Panc1 (cell line): ENCODE results near the gene GCSAM. TPM values are rescaled to one million over a fixed set of nuclear protein-coding genes. Genes with fewer than 3 reads are reported as not detected.
"Not testable (repeated sequence)": the region's sequence is repeated elsewhere in the genome, so short reads cannot be mapped to it uniquely, and the experiment has no call there.

Experiments used
- ATAC-seq: fragments of 200-7000 bp; cut with Tn5 transposase; 2 replicates; pipeline ENCODE4 v1.9.1; 2020; ENCODE audit warnings: mild to moderate bottlenecking, moderate library complexity
- BruUV-seq: library from RNA; stranded (reverse); fragments of 400-500 nt; replicated peaks from 2 replicates; lab custom pipeline; 2021; lab: Mats Ljungman, UMichigan
- CTCF ChIA-PET: fragments of 300-600 bp; sonication (Branson Sonifier 250); formaldehyde crosslinking; loops from one replicate; lab custom pipeline; 2022; ENCODE audit warnings: antibody characterized with exemption; lab: Charles Lee
- POLR2A ChIA-PET: fragments of 300-600 bp; sonication (Branson Sonifier 250); formaldehyde crosslinking; loops from one replicate; lab custom pipeline; 2022; ENCODE audit warnings: antibody characterized with exemption; lab: Charles Lee
- DNase-seq: peaks from one replicate; pipeline ENCODE4 v3.0.0-alpha.2; 2010; ENCODE audit warnings: low read depth, low spot score
- H3K27ac ChIP-seq: 2 replicates; pipeline ENCODE4 v1.5.1; 2011; ENCODE audit warnings: mild to moderate bottlenecking, low read length, inconsistent platforms
- H3K27me3 ChIP-seq: fragments of 200-500 bp; sonication (Bioruptor generic); 2 replicates; pipeline ENCODE4 v1.6.0; 2014; ENCODE audit warnings: low read length, inconsistent platforms; ENCODE audit not compliant: control insufficient read depth, insufficient read depth
- H3K36me3 ChIP-seq: fragments of 200-500 bp; sonication (Bioruptor generic); 2 replicates; pipeline ENCODE4 v1.5.1; 2014; ENCODE audit warnings: inconsistent platforms, mild to moderate bottlenecking, low read length, moderate library complexity; ENCODE audit not compliant: control insufficient read depth, insufficient read depth
- H3K4me1 ChIP-seq: 2 replicates; pipeline ENCODE4 v1.5.1; 2011; ENCODE audit warnings: inconsistent platforms, mild to moderate bottlenecking, low read length, moderate library complexity; ENCODE audit not compliant: control insufficient read depth, insufficient read depth
- H3K4me3 ChIP-seq, 2 experiments: 2 replicates each; pipeline ENCODE4 v1.5.1; 2011 to 2012; ENCODE audit warnings: low read depth in 2 of 2, low read length in 2 of 2, mild to moderate bottlenecking in 2 of 2, inconsistent platforms in 1 of 2, moderate library complexity in 1 of 2
- H3K9me3 ChIP-seq: fragments of 200-500 bp; sonication (Bioruptor generic); 2 replicates; pipeline ENCODE4 v1.5.1; 2014; ENCODE audit warnings: low read depth, mild to moderate bottlenecking, inconsistent platforms, low read length, moderate library complexity; ENCODE audit not compliant: control insufficient read depth, insufficient read depth
- POLR2AphosphoS5 ChIP-seq: IDR thresholded peaks from 2 replicates; pipeline ENCODE4 v1.6.1; 2012; ENCODE audit warnings: mild to moderate bottlenecking, low read depth, low read length, moderate library complexity
- SIN3A ChIP-seq: IDR thresholded peaks from 2 replicates; pipeline ENCODE4 v1.6.1; 2012; ENCODE audit warnings: low read depth, mild to moderate bottlenecking, low read length, moderate library complexity, borderline replicate concordance; ENCODE audit not compliant: insufficient read depth
- TCF7L2 ChIP-seq: IDR thresholded peaks from 2 replicates; pipeline ENCODE4 v1.6.1; 2011; ENCODE audit warnings: mild to moderate bottlenecking, low read depth, low read length, inconsistent platforms
- in situ Hi-C: cut with HindIII; loops from 2 replicates; pipeline ENCODE4 v1.10.0; 2016; ENCODE audit warnings: low sequenced_read_pairs, low pct_unique_long_range_greater_than_20kb
- intact Hi-C: fragments of 100-400 bp; cut with micrococcal nuclease; formaldehyde crosslinking; loops from one replicate; pipeline ENCODE4 v1.10.0; 2022; ENCODE audit not compliant: unreplicated experiment
- total RNA-seq: library from RNA; stranded (reverse); gene quantifications from one replicate; pipeline ENCODE4 v1.2.1, GENCODE V29; 2021; ENCODE audit not compliant: unreplicated experiment
- TF ChIP-seq, protein P1 (sequence below), 2 experiments: IDR thresholded peaks; 2 replicates each; pipeline ENCODE4 v1.6.1; 2011 to 2012; ENCODE audit warnings: low read depth in 2 of 2, control low read depth in 1 of 2, low read length in 1 of 2, mild to moderate bottlenecking in 1 of 2, moderate library complexity in 1 of 2; ENCODE audit not compliant: insufficient read depth in 1 of 2
- TF ChIP-seq, protein P2 (sequence below): fragments of 450-650 bp; IDR thresholded peaks from 2 replicates; pipeline ENCODE4 v1.5.1; 2017; ENCODE audit warnings: mild to moderate bottlenecking

Gene GCSAM
- total RNA-seq, 1 experiment from 2014 or later, result 0.08 TPM

DNA sequence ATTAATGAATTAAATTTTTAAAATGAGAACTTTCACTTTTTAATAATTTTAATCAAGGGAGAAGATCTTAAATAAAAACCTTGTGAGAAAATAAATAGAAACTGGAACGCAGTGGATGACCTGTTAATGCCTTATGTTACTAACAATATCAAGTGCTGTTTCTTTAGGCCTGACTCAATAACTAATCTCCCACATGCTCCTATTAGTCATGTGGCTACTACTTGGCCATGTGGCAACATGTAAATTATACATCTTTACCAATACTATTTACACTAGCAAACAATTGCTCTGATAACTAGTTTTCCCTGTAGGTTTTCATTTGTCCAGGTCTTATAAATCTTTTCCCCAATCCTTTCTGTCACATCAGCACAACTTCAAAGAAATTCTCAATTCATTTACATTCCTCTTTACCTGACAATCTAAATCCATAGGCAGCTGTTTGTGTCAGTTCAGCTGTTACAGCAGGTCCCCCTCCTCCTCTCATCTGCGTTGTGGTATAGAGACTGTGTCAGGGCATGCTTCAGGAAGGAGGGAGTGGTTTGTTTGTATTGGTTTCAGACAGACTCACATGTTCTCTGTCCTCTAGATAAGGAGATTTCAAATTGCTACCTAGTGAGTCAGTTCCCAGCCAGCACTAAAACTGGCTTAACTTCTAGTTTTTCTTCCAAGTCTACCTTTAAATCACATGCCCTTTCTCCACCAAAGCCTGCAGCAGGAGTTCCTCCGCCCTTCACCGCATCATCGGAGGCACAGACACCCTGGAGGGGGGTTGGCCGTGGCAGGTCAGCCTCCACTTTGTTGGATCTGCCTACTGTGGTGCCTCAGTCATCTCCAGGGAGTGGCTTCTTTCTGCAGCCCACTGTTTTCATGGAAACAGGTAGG is 58.2 kb downstream of the GCSAM start:
- Histone ChIP-seq H3K9me3 (no peaks in the 10 kb centered on the region), H3K27me3 (no peaks in the 10 kb centered on the region), H3K4me1 (0 out of 2 replicates have a peak, but pooled peaks cover 3% of the 10 kb centered on the region), H3K4me3 (no peak overlapping the region), H3K36me3 (no peaks in the 10 kb centered on the region), H3K27ac (no peak overlapping the region)
- in situ Hi-C loops (no loop called here), intact Hi-C loops (no loop called here)
- ATAC-seq (peak; percentile 94), DNase-seq (no peak)
- ChIA-PET POLR2A (no interaction called here), CTCF (no interaction called here)
- TF ChIP-seq SIN3A, result no peak
- TF ChIP-seq, protein P1, sequence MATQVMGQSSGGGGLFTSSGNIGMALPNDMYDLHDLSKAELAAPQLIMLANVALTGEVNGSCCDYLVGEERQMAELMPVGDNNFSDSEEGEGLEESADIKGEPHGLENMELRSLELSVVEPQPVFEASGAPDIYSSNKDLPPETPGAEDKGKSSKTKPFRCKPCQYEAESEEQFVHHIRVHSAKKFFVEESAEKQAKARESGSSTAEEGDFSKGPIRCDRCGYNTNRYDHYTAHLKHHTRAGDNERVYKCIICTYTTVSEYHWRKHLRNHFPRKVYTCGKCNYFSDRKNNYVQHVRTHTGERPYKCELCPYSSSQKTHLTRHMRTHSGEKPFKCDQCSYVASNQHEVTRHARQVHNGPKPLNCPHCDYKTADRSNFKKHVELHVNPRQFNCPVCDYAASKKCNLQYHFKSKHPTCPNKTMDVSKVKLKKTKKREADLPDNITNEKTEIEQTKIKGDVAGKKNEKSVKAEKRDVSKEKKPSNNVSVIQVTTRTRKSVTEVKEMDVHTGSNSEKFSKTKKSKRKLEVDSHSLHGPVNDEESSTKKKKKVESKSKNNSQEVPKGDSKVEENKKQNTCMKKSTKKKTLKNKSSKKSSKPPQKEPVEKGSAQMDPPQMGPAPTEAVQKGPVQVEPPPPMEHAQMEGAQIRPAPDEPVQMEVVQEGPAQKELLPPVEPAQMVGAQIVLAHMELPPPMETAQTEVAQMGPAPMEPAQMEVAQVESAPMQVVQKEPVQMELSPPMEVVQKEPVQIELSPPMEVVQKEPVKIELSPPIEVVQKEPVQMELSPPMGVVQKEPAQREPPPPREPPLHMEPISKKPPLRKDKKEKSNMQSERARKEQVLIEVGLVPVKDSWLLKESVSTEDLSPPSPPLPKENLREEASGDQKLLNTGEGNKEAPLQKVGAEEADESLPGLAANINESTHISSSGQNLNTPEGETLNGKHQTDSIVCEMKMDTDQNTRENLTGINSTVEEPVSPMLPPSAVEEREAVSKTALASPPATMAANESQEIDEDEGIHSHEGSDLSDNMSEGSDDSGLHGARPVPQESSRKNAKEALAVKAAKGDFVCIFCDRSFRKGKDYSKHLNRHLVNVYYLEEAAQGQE (IDR thresholded peaks at IDR 0.05; ENCODE audit: insufficient read depth in 1 of 2, low read depth in 2 of 2, low read length in 1 of 2), result no peak
- no peak for TF ChIP-seq POLR2AphosphoS5
- TF ChIP-seq TCF7L2, result no peak
- TF ChIP-seq, protein P2, sequence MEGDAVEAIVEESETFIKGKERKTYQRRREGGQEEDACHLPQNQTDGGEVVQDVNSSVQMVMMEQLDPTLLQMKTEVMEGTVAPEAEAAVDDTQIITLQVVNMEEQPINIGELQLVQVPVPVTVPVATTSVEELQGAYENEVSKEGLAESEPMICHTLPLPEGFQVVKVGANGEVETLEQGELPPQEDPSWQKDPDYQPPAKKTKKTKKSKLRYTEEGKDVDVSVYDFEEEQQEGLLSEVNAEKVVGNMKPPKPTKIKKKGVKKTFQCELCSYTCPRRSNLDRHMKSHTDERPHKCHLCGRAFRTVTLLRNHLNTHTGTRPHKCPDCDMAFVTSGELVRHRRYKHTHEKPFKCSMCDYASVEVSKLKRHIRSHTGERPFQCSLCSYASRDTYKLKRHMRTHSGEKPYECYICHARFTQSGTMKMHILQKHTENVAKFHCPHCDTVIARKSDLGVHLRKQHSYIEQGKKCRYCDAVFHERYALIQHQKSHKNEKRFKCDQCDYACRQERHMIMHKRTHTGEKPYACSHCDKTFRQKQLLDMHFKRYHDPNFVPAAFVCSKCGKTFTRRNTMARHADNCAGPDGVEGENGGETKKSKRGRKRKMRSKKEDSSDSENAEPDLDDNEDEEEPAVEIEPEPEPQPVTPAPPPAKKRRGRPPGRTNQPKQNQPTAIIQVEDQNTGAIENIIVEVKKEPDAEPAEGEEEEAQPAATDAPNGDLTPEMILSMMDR, result no peak
- no TSS peak for BruUV-seq

DNA sequence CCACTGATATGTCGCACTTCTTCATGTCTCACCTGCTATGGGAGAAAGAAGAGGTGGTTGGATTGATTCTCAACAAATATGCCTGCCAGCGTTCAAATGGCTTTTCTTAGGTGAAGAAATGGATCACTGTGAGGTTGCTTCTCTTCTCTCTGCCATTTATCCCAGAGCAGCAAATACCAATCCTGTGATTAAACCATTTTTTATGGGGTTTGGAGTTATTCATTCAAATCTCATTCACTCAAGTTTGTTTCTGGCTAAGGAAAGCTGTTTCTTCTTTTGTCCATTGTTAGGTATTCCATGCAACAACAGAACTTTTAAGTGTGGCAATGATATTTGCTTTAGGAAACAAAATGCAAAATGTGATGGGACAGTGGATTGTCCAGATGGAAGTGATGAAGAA is 59.0 kb downstream of the GCSAM start:
- no peaks in the 10 kb centered on the region for H3K9me3 ChIP-seq
- ATAC-seq (no peak), DNase-seq (no peak)
- no peak overlapping the region for H3K27ac ChIP-seq
- in situ Hi-C loops, result no loop called here
- TF ChIP-seq POLR2AphosphoS5, result no peak
- TF ChIP-seq, protein P1 (IDR thresholded peaks at IDR 0.05; ENCODE audit: insufficient read depth in 1 of 2, low read depth in 2 of 2, low read length in 1 of 2), result no peak
- TF ChIP-seq, protein P2, result no peak
- no peak for TF ChIP-seq SIN3A
- TF ChIP-seq TCF7L2, result no peak
- H3K4me1 ChIP-seq, result 0 out of 2 replicates have a peak, but pooled peaks cover 3% of the 10 kb centered on the region
- intact Hi-C loops, result no loop called here
- no peaks in the 10 kb centered on the region for H3K27me3 ChIP-seq
- CTCF ChIA-PET, result no interaction called here
- BruUV-seq, result no TSS peak
- no peak overlapping the region for H3K4me3 ChIP-seq
- H3K36me3 ChIP-seq, result no peaks in the 10 kb centered on the region
- POLR2A ChIA-PET, result no interaction called here

DNA sequence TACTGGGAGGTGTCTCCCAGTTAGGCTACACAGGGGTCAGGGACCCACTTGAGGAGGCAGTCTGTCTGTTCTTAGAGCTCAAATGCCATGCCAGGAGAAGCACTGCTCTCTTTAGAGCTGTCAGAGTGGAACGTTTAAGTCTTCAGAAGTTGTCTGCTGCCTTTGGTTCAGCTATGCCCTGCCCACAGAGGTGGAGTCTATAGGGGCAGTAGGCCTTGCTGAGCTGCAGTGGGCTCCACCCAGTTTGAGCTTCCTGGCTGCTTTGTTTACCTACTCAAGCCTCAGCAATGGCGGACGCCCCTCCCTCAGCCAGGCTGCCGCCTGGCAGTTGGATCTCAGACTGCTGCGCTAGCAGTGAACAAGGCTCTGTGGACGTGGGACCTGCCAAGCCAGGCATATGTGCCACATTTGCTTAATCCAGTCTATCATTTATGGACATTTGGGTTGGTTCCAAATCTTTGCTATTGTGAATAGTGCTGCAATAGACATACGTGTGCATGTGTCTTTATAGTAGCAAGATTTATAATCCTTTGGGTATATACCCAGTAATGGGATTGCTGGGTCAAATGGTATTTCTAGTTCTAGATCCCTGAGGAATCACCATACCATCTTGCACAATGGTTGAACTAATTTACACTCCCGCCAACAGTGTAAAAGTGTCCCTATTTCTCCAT is 60.5 kb downstream of the GCSAM start:
- POLR2A ChIA-PET, result interaction anchor here (0.6 kb wide), 1 partner anchor 12 kb away, joined by 3 read pairs; no protein-coding TSS in a partner anchor
- H3K4me1 ChIP-seq, ATAC-seq, H3K36me3 ChIP-seq, H3K9me3 ChIP-seq, H3K27ac ChIP-seq, DNase-seq, BruUV-seq, intact Hi-C loops, H3K4me3 ChIP-seq, in situ Hi-C loops, CTCF ChIA-PET, H3K27me3 ChIP-seq: not testable (repeated sequence)
